GM19023 (cell line): ENCODE data around the gene KIF24.
"Not testable (repeated sequence)": the region's sequence is repeated elsewhere in the genome, so short reads cannot be mapped to it uniquely, and the experiment has no call there.

Experiments
- ATAC-seq: cut with Tn5 transposase; IDR thresholded peaks from one replicate; pipeline ENCODE4 v1.9.1; 2021; ENCODE audit warnings: mild to moderate bottlenecking, moderate library complexity; ENCODE audit not compliant: unreplicated experiment

KIF24 gene

GRCh38 chr9:34363619-34364351, 34.7 kb upstream of the KIF24 start:
- no peak for ATAC-seq

- ATAC-seq = no peak
Observed at GRCh38 chr9:34362614-34363214, 33.6 kb upstream of the KIF24 start.

- not testable (repeated sequence) for ATAC-seq
Observed at GRCh38 chr9:34352957-34353356, 23.9 kb upstream of the KIF24 start.

GRCh38 chr9:34352122-34352652, 23.1 kb upstream of the KIF24 start:
- not testable (repeated sequence) for ATAC-seq

GRCh38 chr9:34349324-34349723, 20.3 kb upstream of the KIF24 start:
- no peak for ATAC-seq

GRCh38 chr9:34347800-34348158, 18.7 kb upstream of the KIF24 start:
- no peak for ATAC-seq

- ATAC-seq = no peak
Observed at GRCh38 chr9:34346873-34347799, 18.1 kb upstream of the KIF24 start.

GRCh38 chr9:34343605-34344004, 14.5 kb upstream of the KIF24 start:
- no peak for ATAC-seq

- no peak for ATAC-seq
Observed at GRCh38 chr9:34343090-34343489, 14.0 kb upstream of the KIF24 start.

GRCh38 chr9:34341659-34342295, 12.7 kb upstream of the KIF24 start:
- ATAC-seq = no peak

GRCh38 chr9:34338665-34339385, 9.8 kb upstream of the KIF24 start:
- ATAC-seq = no peak

- ATAC-seq = not testable (repeated sequence)
Observed at GRCh38 chr9:34338079-34338478, 9.0 kb upstream of the KIF24 start.

GRCh38 chr9:34337403-34337802, 8.3 kb upstream of the KIF24 start:
- no peak for ATAC-seq

- no peak for ATAC-seq
Observed at GRCh38 chr9:34335376-34335775, 6.3 kb upstream of the KIF24 start.

- ATAC-seq = no peak
Observed at GRCh38 chr9:34334916-34335315, 5.8 kb upstream of the KIF24 start.

- no peak for ATAC-seq
Observed at GRCh38 chr9:34334337-34334824, 5.3 kb upstream of the KIF24 start.

GRCh38 chr9:34333836-34334235, 4.8 kb upstream of the KIF24 start:
- no peak for ATAC-seq

- ATAC-seq = no peak
Observed at GRCh38 chr9:34332076-34332964, 3.3 kb upstream of the KIF24 start.

- no peak for ATAC-seq
Observed at GRCh38 chr9:34331196-34331595, 2.1 kb upstream of the KIF24 start.
